ENCODE results near the gene SELENON.

DNA sequence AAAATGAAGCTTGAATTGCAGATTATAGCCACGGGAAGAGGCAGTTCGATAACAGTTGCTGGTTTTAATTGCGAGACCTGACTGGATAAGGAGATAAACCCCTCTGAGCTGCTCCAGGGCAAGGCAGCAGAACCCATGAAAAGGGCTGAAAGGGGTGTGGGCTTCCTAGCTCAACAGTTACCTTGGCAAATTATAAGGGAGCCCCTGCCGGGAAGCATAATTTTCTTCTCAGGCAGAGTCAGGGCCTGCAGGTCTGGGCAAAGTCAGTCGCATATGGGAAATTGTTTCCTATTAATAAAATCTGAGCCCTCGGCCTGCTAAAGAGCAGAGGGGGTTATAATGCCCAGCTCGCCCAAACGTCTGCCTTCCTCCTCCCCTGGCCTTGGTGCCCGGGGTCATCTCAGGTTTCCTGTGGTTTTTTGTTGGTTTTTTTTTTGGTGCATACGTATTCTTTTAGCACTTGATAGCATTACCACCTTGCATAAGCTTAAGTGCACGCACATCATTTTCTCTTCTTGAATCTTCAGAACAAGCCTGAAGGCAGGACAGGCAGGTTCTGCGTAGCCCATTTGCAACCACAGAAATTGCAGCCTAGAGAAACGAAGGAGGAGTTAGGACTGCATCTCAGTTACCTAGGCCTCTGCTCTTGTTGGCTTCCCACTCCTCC lies 33.9 kb upstream of the SELENON start:
- TF ChIP-seq, protein P1, sequence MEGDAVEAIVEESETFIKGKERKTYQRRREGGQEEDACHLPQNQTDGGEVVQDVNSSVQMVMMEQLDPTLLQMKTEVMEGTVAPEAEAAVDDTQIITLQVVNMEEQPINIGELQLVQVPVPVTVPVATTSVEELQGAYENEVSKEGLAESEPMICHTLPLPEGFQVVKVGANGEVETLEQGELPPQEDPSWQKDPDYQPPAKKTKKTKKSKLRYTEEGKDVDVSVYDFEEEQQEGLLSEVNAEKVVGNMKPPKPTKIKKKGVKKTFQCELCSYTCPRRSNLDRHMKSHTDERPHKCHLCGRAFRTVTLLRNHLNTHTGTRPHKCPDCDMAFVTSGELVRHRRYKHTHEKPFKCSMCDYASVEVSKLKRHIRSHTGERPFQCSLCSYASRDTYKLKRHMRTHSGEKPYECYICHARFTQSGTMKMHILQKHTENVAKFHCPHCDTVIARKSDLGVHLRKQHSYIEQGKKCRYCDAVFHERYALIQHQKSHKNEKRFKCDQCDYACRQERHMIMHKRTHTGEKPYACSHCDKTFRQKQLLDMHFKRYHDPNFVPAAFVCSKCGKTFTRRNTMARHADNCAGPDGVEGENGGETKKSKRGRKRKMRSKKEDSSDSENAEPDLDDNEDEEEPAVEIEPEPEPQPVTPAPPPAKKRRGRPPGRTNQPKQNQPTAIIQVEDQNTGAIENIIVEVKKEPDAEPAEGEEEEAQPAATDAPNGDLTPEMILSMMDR (IDR thresholded peaks at IDR 0.05; ENCODE audit: insufficient read depth, low read length), result no peak
- TF ChIP-seq POLR2AphosphoS5 (IDR thresholded peaks at IDR 0.05; ENCODE audit: low read depth) (no peak), GABPA (IDR thresholded peaks at IDR 0.05; ENCODE audit: low read depth) (no peak), SPI1 (IDR thresholded peaks at IDR 0.05; ENCODE audit: borderline replicate concordance, low read depth) (no peak)
- TF ChIP-seq, protein P2, sequence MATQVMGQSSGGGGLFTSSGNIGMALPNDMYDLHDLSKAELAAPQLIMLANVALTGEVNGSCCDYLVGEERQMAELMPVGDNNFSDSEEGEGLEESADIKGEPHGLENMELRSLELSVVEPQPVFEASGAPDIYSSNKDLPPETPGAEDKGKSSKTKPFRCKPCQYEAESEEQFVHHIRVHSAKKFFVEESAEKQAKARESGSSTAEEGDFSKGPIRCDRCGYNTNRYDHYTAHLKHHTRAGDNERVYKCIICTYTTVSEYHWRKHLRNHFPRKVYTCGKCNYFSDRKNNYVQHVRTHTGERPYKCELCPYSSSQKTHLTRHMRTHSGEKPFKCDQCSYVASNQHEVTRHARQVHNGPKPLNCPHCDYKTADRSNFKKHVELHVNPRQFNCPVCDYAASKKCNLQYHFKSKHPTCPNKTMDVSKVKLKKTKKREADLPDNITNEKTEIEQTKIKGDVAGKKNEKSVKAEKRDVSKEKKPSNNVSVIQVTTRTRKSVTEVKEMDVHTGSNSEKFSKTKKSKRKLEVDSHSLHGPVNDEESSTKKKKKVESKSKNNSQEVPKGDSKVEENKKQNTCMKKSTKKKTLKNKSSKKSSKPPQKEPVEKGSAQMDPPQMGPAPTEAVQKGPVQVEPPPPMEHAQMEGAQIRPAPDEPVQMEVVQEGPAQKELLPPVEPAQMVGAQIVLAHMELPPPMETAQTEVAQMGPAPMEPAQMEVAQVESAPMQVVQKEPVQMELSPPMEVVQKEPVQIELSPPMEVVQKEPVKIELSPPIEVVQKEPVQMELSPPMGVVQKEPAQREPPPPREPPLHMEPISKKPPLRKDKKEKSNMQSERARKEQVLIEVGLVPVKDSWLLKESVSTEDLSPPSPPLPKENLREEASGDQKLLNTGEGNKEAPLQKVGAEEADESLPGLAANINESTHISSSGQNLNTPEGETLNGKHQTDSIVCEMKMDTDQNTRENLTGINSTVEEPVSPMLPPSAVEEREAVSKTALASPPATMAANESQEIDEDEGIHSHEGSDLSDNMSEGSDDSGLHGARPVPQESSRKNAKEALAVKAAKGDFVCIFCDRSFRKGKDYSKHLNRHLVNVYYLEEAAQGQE (IDR thresholded peaks at IDR 0.05; ENCODE audit: insufficient replicate concordance, low read depth), result no peak
